OCI-M1 (cell line): Measurements from ENCODE around the gene UQCRC1.
"Not testable (repeated sequence)": the region's sequence is repeated elsewhere in the genome, so short reads cannot be mapped to it uniquely, and the experiment has no call there.

ENCODE experiments used
- DNase-seq: peaks from one replicate; lab custom pipeline; 2025; lab: John Stamatoyannopoulos, UW

UQCRC1 gene

GRCh38 chr3:48553886-48554845 is 55.3 kb downstream of the UQCRC1 start:
- DNase-seq, result no peak

- no peak for DNase-seq
Measured at GRCh38 chr3:48553361-48553760, 56.1 kb downstream of the UQCRC1 start.

GRCh38 chr3:48552111-48552951 is 57.1 kb downstream of the UQCRC1 start:
- DNase-seq, result no peak

- not testable (repeated sequence) for DNase-seq
Measured at GRCh38 chr3:48551651-48552050, 57.8 kb downstream of the UQCRC1 start.
